ENCODE measurements around the gene VAV3.
A peak's percentile ranks its signal among the peaks of the same experiment; 100 is the strongest.

VAV3 gene

GRCh38 chr1:107791348-107791747 lies 173.6 kb downstream of the VAV3 start:
- no peak for DNase-seq (ENCODE audit: low read depth)

- DNase-seq (ENCODE audit: low read depth) = no peak
These were observed 175.0 kb downstream of the VAV3 start for GRCh38 chr1:107789817-107790524.

DNA sequence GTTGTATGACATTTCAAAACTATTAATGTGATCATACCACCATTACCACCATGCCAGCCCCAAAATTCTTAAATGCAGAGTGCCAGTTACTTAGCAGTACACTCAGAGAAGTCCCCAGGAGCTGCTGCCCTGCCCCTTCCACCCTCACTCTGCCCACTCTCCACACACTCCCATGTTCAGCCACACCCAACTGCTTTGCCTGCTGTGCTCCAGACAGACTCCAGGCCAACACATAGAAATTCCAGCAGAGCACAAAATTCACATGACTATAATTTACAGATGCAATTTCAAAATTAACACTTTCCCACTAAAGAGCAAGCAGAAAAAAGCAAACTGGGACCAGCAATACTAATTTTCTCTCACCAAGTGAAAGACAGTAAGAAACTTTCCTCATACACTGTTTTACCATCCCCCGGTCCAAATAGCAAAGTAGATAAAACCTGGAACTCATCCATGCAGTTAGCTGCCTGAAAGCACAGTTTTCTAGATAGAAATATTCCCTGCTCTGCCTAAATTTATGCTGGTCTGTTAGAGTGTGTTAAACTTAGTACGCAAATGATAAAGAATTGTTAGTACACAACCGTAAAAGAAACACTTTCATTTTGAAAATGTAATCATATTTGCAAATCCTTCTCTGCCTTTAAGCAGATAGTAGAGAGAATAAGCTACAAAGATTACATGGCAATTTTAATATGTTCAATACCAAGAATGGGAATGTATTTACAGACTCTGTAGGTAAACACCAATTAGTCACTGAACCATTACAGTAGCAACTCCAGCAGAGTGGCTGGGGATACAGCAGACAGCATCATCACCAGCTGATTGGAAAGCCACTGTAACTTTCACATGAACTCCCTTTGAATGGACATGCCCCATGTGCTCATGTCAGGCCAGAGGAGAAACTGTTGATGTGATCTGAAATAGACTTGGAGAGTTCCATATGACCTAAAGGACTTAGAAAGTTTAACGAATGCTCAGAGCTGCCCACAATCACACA lies 176.5 kb downstream of the VAV3 start:
- DNase-seq (ENCODE audit: low read depth) = no peak

GRCh38 chr1:107787299-107787698 lies 177.7 kb downstream of the VAV3 start:
- no peak for DNase-seq (ENCODE audit: low read depth)

- DNase-seq (ENCODE audit: low read depth) = no peak
These were observed 178.7 kb downstream of the VAV3 start for GRCh38 chr1:107786203-107786845.

DNA sequence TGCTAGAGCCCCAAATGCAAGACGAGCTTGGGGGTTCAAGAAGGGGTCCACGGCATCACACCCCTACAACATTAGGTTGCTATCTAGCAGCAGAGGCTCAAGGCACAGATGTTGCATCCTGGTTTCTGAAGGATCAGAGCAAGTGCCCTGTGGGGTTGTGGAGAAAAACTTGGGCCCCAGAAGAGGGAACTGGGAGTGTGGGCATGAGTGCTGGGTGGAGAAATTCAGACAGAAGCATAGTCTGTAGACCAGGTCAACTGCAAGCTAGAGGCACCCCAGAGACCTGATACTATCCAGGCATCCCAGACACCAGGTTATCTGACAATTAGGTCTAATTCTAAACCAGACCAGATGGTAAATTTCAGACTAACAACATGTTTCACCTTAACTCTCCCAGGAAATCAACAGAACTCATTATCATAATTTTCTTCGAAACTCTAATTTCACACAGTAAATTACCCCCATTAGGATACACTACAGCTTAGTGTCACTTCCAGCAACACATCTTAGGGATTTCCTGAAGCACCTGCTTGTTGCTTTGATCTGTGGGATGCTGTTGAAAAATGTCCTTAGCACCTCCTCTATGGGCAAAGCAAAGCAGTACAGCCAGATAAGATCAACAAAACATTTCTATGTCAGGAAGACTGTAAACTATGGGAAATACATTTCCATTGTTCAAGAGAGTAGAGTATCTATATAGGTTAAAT lies 179.3 kb downstream of the VAV3 start:
- no peak for DNase-seq (ENCODE audit: low read depth)

GRCh38 chr1:107782217-107782845 lies 182.6 kb downstream of the VAV3 start:
- peak; percentile 58 for DNase-seq (ENCODE audit: low read depth)

DNA sequence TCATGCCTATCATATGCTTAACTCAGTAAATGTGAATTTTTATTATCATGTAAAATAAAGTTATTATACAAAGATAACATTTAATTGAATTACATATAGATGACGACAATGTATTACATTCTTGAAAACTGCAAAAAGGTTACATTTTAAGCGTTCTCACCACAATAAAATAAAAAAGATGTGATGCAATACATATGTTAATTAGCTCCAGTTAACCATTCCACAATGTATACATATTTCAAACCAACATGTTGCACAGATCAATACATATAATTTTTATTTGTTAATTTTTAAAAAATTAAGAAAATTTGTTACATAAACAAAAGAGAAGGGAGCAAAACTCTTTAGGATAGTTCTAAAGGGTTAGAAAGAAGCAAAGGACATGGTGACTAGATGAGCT lies 183.7 kb downstream of the VAV3 start:
- no peak for DNase-seq (ENCODE audit: low read depth)

DNA sequence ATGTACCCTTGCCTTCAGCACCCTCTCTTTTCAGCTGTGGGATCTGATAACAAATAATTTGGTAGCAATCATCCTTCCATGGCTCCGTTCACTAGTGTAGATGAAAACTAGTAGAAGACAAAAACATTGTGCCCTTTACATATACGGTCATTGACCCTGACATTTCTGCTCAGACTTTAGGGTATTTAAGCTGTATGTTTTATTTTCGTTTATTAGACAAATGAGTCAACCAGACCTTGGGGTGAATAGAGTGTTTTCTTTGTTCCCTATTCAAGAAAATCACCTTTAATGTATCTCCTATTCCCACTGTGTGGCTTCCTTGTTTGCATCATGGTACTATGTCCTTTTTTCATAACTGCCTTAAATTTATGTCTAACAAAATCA lies 187.3 kb downstream of the VAV3 start:
- no peak for DNase-seq (ENCODE audit: low read depth)

- DNase-seq (ENCODE audit: low read depth) = no peak
These were observed 187.9 kb downstream of the VAV3 start for GRCh38 chr1:107776900-107777663.

DNA sequence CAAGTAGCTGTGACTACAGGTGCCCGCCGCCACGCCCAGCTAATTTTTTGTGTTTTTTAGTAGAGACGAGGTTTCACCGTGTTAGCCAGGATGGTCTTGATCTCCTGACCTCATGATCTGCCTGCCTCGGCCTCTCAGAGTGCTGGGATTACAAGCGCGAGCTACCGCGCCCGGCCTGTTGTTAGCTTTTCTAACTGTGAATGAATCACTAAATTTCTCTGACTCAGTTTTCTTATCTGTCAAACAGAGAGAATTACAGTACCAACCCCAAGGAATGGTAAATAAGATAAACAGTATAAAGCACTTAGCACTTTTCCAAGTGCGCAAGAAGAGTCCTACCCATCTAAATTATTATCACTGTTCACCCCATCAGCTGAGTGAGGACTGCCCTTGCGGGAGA lies 193.6 kb downstream of the VAV3 start:
- DNase-seq (ENCODE audit: low read depth) = no peak

GRCh38 chr1:107767156-107767582 lies 197.8 kb downstream of the VAV3 start:
- no peak for DNase-seq (ENCODE audit: low read depth)

GRCh38 chr1:107766533-107766932 lies 198.4 kb downstream of the VAV3 start:
- DNase-seq (ENCODE audit: low read depth) = no peak

DNA sequence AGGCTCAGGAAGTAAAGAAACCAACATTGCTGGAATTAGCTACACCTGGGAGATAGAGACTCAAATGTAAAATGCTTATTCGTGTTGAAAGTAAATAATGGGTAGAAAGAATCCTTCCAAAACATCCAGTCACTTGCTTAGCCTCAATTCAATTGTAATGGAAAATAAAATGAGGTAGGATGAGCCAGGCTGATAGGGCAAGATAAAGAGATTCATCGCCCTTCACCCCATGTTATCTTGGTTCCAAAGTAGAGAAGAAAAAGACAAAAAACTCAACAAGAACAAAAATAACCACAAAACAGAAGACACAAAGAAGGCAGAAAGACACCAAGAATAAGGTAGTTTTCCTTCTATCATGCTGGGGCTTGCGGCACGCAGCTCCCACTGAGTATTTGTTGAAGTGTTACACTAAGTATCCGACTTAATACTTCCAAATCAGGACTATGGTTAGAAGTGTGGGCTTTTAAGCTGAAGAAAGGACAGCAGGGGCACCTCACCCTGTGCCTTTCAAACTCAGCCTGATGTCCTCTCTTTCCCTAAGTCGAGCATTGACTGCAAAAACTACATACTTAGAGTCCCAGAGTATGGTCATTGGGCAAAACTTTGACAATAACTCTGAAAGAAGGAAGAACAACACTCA lies 202.1 kb downstream of the VAV3 start:
- DNase-seq (ENCODE audit: low read depth) = no peak

- no peak for DNase-seq (ENCODE audit: low read depth)
These were observed 204.9 kb downstream of the VAV3 start for GRCh38 chr1:107760065-107760464.

GRCh38 chr1:107750364-107750959 lies 214.5 kb downstream of the VAV3 start:
- DNase-seq (ENCODE audit: low read depth) = peak; percentile 54

GRCh38 chr1:107748531-107748930 lies 216.4 kb downstream of the VAV3 start:
- peak; percentile 4 for DNase-seq (ENCODE audit: low read depth)

DNA sequence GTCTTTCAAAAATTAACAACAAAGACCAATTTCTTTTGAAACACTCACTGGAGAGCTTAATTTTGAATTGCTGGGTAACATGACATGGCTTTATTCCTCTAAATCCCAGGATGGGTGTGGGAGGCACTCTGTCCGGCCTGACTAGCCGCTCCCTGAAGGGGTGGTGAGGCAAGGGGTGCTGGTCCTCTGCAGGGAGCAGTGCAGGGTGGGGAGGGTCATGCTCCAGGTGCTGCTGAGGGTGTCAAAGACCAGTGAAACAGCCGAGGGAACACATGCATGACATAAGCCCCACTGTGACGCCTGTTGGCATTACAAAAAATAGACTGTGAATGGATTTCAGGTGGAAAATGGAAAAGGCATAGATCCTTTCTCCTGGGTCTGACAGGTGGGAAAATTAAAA lies 223.7 kb downstream of the VAV3 start:
- no peak for DNase-seq (ENCODE audit: low read depth)

- DNase-seq (ENCODE audit: low read depth) = no peak
These were observed 224.4 kb downstream of the VAV3 start for GRCh38 chr1:107740579-107740978.

- no peak for DNase-seq (ENCODE audit: low read depth)
These were observed 225.3 kb downstream of the VAV3 start for GRCh38 chr1:107739651-107740050.

Measured in EH (cell line).